ENCODE measurements around the gene FOXP1.

FOXP1 gene

DNA sequence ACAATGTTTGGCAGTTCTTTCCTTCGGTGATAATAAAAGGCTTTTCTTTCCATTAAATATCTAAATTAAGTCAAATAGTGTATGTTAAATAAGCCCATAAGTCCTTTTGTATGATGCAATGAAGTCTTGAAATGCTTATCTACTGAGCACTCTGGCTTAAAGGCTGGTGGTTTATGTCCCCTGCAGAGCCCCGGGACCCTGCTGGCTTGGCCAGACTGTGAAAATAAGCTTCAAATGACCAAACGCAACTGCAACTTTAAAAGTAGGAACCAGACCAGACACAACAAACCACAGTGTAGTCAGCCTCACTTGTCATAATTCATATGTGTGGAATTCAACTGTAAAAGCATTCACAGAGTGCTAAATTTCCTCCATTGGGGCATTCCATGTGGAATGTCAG lies 72.5 kb downstream of the FOXP1 start:
- no peak for DNase-seq (ENCODE audit: extremely low spot score)
- no peak for TF ChIP-seq CTCF (IDR thresholded peaks at IDR 0.05; ENCODE audit: control extremely low read depth, extremely low read depth, low read depth, missing control alignments)
- ChIA-PET CTCF (interaction anchor here (1.6 to 1.7 kb wide), 2 partner anchors 13 to 812 kb away, joined by 3 to 4 read pairs; no protein-coding TSS in a partner anchor), POLR2A (interaction anchor here (0.7 kb wide), 1 partner anchor 181 kb away, joined by 4 read pairs; no protein-coding TSS in a partner anchor)

- DNase-seq (ENCODE audit: extremely low spot score): no peak
- POLR2A ChIA-PET: no interaction called here
- CTCF ChIA-PET: interaction anchor here (1.6 to 1.7 kb wide), 2 partner anchors 12 to 812 kb away, joined by 3 to 4 read pairs; no protein-coding TSS in a partner anchor
- no peak for TF ChIP-seq CTCF (IDR thresholded peaks at IDR 0.05; ENCODE audit: control extremely low read depth, extremely low read depth, low read depth, missing control alignments)
Observed at GRCh38 chr3:71510510-71510909, 73.0 kb downstream of the FOXP1 start.

GRCh38 chr3:71509066-71509465 lies 74.5 kb downstream of the FOXP1 start:
- CTCF ChIA-PET: interaction anchor here (1.4 to 1.5 kb wide), 3 partner anchors 12 to 20 kb away, joined by 3 to 4 read pairs (median 4); no protein-coding TSS in a partner anchor

GRCh38 chr3:71505767-71506350 lies 77.7 kb downstream of the FOXP1 start:
- ChIA-PET CTCF (interaction anchor here (1.5 kb wide), 1 partner anchor 10 kb away, joined by 7 read pairs; no protein-coding TSS in a partner anchor), POLR2A (no interaction called here)
- TF ChIP-seq CTCF (IDR thresholded peaks at IDR 0.05; ENCODE audit: control extremely low read depth, extremely low read depth, low read depth, missing control alignments): no peak
- DNase-seq (ENCODE audit: extremely low spot score): no peak

More at GRCh38 chr3:71509066-71509465, 74.5 kb downstream of the FOXP1 start:
- POLR2A ChIA-PET: no interaction called here
- DNase-seq (ENCODE audit: extremely low spot score): no peak
- TF ChIP-seq CTCF (IDR thresholded peaks at IDR 0.05; ENCODE audit: control extremely low read depth, extremely low read depth, low read depth, missing control alignments): no peak

- no peak for DNase-seq (ENCODE audit: extremely low spot score)
- ChIA-PET CTCF (no interaction called here), POLR2A (no interaction called here)
- no peak for TF ChIP-seq CTCF (IDR thresholded peaks at IDR 0.05; ENCODE audit: control extremely low read depth, extremely low read depth, low read depth, missing control alignments)
Observed at GRCh38 chr3:71504250-71505036, 79.1 kb downstream of the FOXP1 start.

DNA sequence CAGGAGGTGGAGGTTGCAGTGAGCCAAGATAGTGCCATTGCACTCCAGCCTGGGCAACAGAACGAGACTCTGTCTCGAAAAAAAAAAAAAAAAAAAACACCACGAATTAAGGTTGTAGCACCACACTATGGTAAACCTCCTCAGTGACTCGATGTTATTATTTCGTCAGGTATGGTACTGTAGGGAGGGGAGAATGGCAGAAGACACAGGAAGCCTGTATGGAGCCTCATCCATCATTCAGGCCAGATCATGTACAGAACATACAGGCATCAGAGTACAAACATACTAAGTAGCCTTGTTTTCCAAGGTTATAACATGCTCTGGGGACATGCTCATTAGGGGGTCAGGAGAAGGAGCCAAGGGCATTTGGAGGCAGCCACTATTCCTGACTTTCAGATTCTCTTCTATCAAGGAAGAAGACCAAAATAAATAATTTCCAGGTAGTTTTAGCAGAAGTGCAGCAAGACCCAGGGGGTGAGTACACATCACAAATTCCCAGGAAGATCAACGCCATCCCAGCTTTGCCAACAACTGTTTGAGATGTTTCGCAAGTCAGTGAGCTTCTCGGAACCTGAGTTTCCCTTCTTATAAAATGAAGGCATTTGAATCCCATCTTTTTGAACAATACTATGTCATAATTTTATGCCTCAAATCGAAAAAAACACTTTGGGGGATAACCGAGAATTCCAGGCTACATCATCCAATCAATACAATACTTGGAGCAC lies 79.8 kb downstream of the FOXP1 start:
- CTCF ChIA-PET: no interaction called here
- no peak for TF ChIP-seq CTCF (IDR thresholded peaks at IDR 0.05; ENCODE audit: control extremely low read depth, extremely low read depth, low read depth, missing control alignments)
- POLR2A ChIA-PET: no interaction called here
- no peak for DNase-seq (ENCODE audit: extremely low spot score)

All from GM10248 (cell line).